NOMO-1 treated with DMSO at 0.1 percent for 48 hours (cell line): ENCODE results near the gene GPR87.

Source experiments
- DNase-seq: peaks from one replicate; lab custom pipeline; 2025; ENCODE audit not compliant: unreplicated experiment; lab: John Stamatoyannopoulos, UW

Gene GPR87

GRCh38 chr3:151283907-151284461 lies 32.6 kb downstream of the GPR87 start:
- no peak for DNase-seq

- no peak for DNase-seq
Observed at GRCh38 chr3:151283387-151283786, 33.2 kb downstream of the GPR87 start.

DNA sequence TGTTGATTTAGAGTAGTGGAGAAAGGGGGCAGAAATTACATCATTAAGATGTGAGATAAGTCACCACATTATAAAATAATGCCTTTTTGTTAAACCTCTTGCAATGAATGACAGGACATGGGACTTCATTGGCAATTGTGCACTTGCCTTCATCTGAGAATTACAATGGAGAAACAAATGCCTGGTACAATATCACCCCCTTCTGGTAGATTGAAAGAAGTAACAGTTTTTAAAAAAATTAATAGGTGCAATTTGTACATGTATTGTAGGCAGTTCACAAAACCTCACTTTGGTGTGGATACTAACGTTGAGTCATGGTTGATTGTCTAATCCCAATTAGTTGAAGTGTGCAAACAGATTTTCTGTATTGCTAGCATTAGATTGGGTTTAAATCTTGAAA lies 33.7 kb downstream of the GPR87 start:
- DNase-seq = peak; percentile 80

DNA sequence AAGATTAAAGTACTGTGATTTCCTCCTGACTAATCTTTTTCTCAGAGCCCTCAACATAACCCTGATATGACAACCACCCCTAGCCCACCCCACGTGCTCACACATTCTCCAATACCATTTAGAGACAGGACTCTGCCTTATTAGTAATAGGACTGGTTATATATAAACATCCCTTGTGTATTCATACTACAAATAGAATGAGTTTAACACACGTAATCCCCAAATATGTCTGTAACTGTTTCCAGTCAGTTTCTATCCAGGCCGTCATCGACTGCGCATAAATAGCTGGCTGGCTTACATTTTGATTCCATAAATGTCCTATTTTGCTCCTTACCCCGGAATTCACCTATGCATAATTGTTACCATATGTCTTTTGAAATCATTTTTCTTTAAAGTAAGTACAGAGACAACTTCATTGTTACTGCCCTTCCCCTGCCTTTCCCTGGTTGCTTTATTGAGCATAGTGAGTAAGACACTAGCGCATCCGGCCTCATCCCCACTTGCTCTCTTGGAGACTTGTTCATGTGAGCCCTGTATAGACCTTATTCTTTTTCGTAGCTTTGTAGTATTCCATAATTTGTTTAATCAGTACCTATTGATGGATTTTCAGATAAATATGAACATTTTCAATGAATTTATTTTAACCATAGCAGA lies 34.8 kb downstream of the GPR87 start:
- DNase-seq = no peak

GRCh38 chr3:151278230-151278629 lies 38.4 kb downstream of the GPR87 start, which contains the start of gene P2RY14:
P2RY14 (minus strand) TSS chr3:151278542; CDS start chr3:151214316, 64,226 bp downstream.
- peak; percentile 100 for DNase-seq

DNA sequence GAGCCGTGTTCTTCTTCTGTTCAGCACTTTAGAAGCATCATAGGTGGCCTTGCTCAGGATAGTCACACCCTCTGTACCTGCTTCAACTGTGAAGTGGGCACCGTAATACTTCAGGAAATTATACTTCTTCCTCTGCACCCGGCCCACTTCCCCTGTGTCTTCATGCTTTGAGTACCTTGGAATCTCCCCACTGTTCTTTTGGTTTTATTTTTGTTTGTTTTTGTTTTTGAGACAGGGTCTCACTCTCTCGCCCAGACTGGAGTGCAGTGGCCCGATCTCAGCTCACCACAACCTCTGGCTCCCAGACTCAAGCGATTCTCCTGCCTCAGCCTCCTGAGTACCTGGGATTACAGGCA lies 40.0 kb downstream of the GPR87 start:
- DNase-seq = peak; percentile 11

DNA sequence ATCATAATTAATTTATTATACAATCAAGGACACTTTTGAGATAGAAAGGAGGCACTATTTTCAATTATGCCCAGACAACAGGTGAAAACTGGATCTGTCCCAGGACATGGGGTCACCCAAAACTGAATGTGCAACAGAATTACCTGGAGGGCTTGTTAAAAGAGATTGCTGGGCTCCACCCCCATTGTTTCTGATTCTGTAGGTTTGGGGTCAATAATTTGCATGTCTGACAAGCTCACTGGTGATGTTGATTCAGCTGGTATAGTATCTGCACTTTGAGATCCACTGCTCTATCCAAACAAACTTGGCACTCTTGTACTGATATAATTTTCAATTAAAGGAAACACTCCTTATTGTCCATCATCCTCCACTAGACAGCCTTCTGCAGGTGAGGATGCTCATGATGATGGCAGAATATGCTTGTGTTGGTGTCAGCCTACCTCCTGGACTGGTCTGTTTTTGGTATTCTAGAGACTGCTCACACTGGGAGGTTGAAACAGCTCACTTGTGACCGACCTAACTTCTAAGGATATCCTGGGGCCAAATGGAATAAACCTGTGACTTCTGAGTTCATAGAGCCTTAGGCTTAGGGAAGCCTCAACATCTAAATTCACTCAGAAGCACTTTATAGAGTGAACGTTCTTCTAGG lies 40.5 kb downstream of the GPR87 start:
- DNase-seq = no peak

- DNase-seq = peak; percentile 40
Observed at GRCh38 chr3:151275091-151275490, 41.5 kb downstream of the GPR87 start.

DNA sequence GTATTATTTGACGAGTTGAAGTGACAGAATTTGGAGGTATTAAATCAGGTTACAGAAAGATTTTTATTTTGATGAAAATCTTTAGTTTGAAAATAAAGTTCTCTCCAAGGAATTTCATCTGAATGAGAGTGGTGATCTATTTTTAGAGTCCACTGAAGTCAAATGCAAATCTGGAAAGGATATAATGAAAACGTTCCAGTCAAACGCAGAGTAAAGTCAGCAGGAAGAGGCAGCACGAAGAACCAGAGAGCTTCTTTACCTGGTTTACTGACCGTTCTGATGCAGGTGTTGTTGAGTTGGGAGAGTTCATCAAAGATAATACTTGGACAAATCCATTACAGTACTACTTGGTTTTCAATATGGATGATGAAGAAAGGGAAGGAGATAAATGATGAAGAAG lies 47.0 kb downstream of the GPR87 start:
- no peak for DNase-seq

GRCh38 chr3:151268267-151269235 lies 48.1 kb downstream of the GPR87 start:
- DNase-seq = no peak

GRCh38 chr3:151267066-151267465 lies 49.6 kb downstream of the GPR87 start:
- DNase-seq = no peak

DNA sequence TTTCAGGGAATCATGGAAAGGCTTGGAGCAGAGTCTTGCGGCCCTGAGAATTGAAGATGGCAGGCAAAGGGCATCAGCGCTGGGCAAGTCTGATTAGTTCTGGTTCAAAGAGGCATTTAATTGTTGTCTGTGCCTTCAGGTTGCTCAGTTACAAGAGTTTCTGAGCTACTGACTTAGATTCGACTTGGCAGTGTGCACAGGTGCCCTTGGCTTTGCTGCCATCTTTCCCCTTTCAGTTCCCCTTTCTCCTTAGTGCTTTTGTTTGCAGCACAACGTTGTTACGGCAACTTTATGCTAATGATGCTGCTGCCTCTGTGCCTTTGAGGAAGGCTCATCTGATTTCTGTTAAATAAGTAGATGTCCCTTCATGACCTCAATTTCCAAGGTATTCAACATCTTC lies 50.8 kb downstream of the GPR87 start:
- DNase-seq = peak; percentile 99

GRCh38 chr3:151265166-151265565 lies 51.5 kb downstream of the GPR87 start:
- no peak for DNase-seq

DNA sequence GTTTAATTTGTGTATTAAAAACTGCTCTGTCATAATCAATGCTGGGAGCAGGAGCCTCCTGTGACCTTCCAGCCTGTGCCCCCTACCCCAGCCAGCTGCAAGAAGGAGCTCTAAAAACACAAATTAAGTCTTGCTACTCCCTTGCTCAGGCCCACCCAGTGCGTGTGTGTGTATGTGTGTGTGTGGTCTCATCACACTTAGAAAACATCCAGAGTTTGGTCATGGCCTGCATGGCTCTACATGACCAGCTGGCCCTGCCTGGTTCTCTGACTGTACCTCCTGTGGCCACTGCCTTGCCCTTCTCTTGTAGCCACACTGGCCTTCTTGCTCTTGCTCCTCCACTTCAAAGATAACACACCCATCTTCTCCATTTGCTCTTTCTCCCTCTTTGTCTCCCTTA lies 52.0 kb downstream of the GPR87 start:
- no peak for DNase-seq

GRCh38 chr3:151262871-151263525 lies 53.6 kb downstream of the GPR87 start:
- no peak for DNase-seq

DNA sequence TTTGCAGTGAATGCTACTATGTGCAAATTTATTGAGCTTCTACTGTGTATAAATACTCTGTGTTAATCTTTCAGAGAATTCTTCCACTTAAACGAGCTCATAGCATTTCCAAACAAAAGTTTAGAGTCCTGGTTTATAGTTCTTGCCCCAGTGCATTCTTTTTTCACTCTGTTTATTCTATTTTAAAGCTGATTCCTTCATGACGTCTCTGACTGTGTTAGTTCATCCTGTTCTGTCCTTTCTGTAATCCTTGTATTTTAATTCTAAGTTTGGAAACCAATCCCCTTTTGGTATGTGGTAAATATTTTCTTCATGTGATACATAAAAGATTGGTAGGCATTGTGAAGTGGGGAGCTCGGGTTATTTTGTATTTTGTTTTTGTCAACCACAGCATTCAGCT lies 57.0 kb downstream of the GPR87 start:
- DNase-seq = no peak

GRCh38 chr3:151256749-151257148 lies 59.9 kb downstream of the GPR87 start:
- DNase-seq = no peak

- DNase-seq = no peak
Observed at GRCh38 chr3:151248772-151249337, 67.8 kb downstream of the GPR87 start.
